Transverse colon (tissue), 4 donors: ENCODE results near the gene CEP170B.
"Not testable (repeated sequence)": the region's sequence is repeated elsewhere in the genome, so short reads cannot be mapped to it uniquely, and the experiment has no call there.

ENCODE experiments used
- CTCF ChIP-seq, 5 experiments: fragments of 200-600 bp in 3 of 5; fragments of 450-650 bp in 2 of 5; sonication (generic) in 3 of 5; IDR thresholded peaks; 1 replicate in 2 of 5; 2 replicates in 3 of 5; pipeline ENCODE4 v1.5.1; 2016 to 2017; ENCODE audit warnings: antibody characterized with exemption in 5 of 5, inconsistent platforms in 3 of 5, mild to moderate bottlenecking in 2 of 5, moderate library complexity in 1 of 5
- EP300 ChIP-seq: sonication (generic); formaldehyde crosslinking; IDR thresholded peaks from one replicate; pipeline ENCODE4 v1.6.1; 2017; ENCODE audit warnings: antibody characterized with exemption, low read depth
- POLR2A ChIP-seq: fragments of 450-650 bp; IDR thresholded peaks from one replicate; pipeline ENCODE4 v1.6.1; 2016; ENCODE audit warnings: antibody characterized with exemption, mild to moderate bottlenecking, moderate library complexity
- POLR2AphosphoS5 ChIP-seq, 3 donors: sonication (generic); formaldehyde crosslinking; IDR thresholded peaks; one replicate each; pipeline ENCODE4 v1.6.1; 2016; ENCODE audit warnings: antibody characterized with exemption in 3 of 3

GRCh38 chr14:104945266-104945665 is 80.2 kb downstream of the CEP170B start:
- TF ChIP-seq EP300; POLR2AphosphoS5 (IDR thresholded peaks at IDR 0.05); CTCF (IDR thresholded peaks at IDR 0.05); POLR2A: not testable (repeated sequence)
